CD4-positive, alpha-beta T cell treated with Interleukin-10 for 1 hour (primary cell): ENCODE data around the gene GORASP2.

Source experiments
- DNase-seq: peaks from one replicate; pipeline ENCODE4 v3.0.0-alpha.2; 2020

The GORASP2 gene

GRCh38 chr2:170924969-170925368 lies 4.1 kb upstream of the GORASP2 start:
- DNase-seq = no peak

DNA sequence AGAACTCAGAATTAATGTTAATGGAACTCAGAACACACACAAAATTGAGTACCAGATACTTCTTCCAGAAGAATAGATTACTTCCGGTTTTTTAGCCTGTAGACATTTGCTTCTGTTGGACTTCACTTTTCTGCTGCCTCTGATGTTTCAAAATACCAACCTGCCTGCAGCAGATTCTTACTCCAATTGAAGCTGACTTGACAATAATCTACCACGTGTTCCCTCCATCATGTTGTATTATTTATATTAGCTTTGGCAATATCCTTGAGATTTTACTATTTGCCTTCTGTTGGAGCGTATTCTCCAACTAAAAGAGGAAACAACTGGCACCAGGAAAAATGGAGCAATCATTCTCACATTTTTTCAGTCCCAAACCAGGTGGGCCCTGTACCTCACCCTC lies 3.1 kb upstream of the GORASP2 start:
- DNase-seq = no peak

GRCh38 chr2:170926743-170927297 lies 2.2 kb upstream of the GORASP2 start:
- no peak for DNase-seq

- peak; percentile 8 for DNase-seq
Measured at GRCh38 chr2:170928036-170928823, 823 bp upstream of the GORASP2 start.

- DNase-seq = peak; percentile 41
Measured at GRCh38 chr2:170929686-170930050, 615 bp downstream of the GORASP2 start.

GRCh38 chr2:170930131-170930990 lies 1.3 kb downstream of the GORASP2 start:
- DNase-seq = peak; percentile 81

GRCh38 chr2:170930991-170931266 lies 1.9 kb downstream of the GORASP2 start:
- DNase-seq = no peak

GRCh38 chr2:170932166-170932565 lies 3.1 kb downstream of the GORASP2 start:
- DNase-seq = no peak

GRCh38 chr2:170932948-170933347 lies 3.9 kb downstream of the GORASP2 start:
- DNase-seq = no peak

- no peak for DNase-seq
Measured at GRCh38 chr2:170937709-170938379, 8.8 kb downstream of the GORASP2 start.

DNA sequence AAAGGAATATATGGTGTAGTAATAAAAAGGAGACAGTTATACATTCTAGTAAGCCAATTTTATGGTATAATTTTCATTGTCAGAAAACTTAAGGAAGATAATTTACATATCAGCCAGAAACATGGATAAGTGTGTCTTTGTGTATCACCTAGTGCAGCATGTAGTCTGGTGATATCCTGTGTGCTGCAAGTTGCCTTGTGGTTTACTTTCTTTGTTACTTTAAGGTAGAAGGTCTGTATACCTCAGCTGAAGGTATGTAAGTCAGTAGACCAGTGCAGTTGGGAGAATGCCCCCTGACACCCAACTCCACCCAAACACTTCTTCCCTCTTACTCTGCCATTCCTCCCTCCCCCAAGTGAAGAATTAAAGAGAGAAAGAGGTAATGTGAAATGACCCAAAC lies 11.0 kb downstream of the GORASP2 start:
- DNase-seq = no peak

DNA sequence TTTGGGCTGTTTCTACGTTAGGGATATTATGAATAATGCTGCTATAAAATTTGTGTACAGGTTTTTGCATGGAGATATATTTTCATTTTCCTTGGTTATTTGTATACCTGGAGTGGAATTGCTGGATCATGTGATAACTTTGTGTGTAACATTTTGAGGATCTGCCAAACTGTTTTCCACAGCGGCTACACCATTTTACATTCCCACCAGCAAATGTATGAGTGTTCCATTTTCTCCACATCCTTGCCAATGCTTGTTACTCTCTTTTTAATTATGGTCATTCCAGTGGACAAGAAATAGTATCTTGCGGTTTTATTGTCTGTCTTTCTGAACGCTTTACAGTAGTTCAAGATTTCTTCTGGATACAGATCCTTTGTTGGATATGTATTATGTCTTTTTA lies 13.6 kb downstream of the GORASP2 start:
- DNase-seq = no peak

GRCh38 chr2:170943041-170943440 lies 14.0 kb downstream of the GORASP2 start:
- no peak for DNase-seq

GRCh38 chr2:170943596-170943995 lies 14.5 kb downstream of the GORASP2 start:
- no peak for DNase-seq

DNA sequence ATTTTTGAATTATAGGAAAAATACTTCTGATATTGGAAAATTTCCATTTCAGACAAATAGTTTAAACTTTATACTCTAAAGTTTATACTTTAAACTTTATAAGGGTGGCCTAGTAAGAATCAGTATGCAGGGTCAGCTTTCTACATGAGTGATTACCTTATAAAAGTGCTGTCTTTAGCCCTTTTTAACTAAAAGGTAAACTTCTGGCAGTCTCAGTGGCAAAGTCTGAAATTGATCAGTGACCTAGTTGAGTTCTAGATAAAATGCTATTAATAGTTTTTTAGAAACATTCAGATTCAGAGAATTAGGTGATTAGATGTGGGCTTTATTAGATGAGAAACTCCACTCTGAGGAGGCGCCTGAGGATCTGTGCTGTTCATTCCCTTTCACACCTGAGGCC lies 15.5 kb downstream of the GORASP2 start:
- DNase-seq = no peak

GRCh38 chr2:170949415-170949814 lies 20.4 kb downstream of the GORASP2 start:
- no peak for DNase-seq

- DNase-seq = no peak
Measured at GRCh38 chr2:170950221-170950761, 21.2 kb downstream of the GORASP2 start.

DNA sequence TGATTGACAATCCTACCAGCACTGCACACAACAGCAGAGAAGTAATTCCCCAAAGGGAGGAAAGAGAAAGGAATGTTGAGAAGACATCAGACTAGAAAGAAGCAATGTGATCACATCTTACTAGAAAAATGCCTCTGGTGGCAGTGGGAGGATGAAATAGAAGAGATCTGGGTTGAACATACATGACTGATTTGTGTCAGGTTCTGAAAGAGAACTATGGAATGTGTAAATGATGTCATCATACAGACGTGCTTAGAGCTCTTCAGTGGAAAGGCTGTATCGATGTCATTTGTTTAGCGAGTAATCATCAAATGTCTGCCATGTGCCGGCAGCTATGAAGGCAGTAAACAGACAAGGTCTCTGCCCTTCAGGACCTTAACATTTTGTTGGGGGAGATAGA lies 24.9 kb downstream of the GORASP2 start:
- no peak for DNase-seq

GRCh38 chr2:170963386-170963785 lies 34.3 kb downstream of the GORASP2 start:
- DNase-seq = no peak

DNA sequence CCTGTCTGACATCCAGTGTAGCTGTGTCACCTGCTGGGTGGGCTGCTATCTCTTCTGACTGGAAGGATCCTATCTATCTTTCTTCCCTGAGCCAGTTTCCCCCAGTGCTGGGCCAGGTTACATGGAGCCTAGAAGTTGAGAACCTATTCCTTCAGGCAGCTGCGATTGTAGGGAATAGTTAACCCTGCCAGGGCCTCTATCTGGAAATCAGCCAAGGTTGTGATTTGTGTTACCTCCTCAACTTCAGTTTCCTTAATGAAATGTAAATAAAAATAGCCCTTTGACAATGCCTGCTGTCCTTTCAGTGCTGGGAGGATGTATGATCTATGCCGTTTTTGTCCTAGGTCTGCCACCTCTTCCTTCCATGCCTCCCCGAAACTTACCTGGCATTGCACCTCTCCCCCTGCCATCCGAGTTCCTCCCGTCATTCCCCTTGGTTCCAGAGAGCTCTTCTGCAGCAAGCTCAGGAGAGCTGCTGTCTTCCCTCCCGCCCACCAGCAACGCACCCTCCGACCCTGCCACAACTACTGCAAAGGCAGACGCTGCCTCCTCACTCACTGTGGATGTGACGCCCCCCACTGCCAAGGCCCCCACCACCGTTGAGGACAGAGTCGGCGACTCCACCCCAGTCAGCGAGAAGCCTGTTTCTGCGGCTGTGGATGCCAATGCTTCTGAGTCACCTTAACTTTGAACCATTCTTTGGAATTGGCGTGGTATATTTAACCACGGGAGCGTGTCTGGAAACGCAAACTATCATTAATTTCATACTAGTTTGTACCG lies 36.6 kb downstream of the GORASP2 start:
- DNase-seq = no peak

GRCh38 chr2:170966648-170967396 lies 37.8 kb downstream of the GORASP2 start:
- DNase-seq = no peak

DNA sequence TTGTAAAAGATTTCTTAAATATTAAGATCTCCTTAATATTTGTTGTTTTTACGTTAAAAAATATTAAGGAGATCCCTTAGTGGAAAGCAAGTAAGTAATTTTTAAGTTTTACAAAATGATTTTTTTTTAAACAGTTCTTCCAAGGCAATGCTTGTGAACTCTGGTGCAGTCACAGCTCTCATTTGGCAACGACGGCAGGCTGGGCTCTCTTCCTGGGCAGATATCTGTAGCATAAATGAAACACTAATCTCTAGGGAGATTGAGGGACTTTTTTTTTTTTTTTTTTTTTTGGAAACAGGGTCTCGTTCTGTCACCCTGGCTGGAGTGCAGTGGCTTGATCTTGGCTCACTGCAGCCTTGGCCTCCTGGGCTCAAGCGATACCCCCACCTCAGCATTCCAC lies 38.5 kb downstream of the GORASP2 start:
- DNase-seq = no peak
